ENCODE results near the gene PSMD7. TPM values are rescaled to one million over a fixed set of nuclear protein-coding genes. Genes with fewer than 3 reads are reported as not detected.

PSMD7 gene
- total and polyA plus RNA-seq, 2 of the 13 experiments (the other 11 are each of a cell fraction or from before 2014, with no cell fraction given), result 105 to 224 TPM

DNA sequence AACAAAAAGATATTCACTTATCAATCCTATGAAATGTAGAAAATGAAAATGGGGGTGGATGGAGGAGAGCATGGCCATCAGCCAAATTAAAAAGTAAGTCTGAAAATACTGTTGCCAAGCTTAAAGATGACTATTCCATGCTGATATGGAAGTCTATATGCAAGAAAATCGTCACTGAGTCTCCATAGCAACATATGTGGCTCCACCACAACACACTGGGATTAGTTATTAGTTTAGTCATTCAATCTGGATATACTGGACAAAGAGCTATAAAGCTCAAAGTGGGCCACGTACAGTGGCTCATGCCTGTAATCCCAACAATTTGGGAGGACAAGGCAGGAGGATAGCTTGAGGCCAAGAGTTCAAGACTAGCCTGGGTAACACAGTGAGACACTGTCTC lies 24.7 kb upstream of the PSMD7 start:
- Histone ChIP-seq H3K4me2 (ENCODE audit: low read depth, low read length) (no peak overlapping the region), H3K4me3 (replicated peaks in 1 of 3; ENCODE audit: insufficient read depth in 1 of 3, low read depth in 2 of 3, low read length in 3 of 3) (no peak overlapping the region), H3K4me1 (ENCODE audit: insufficient read depth, low read length) (no peaks in the 10 kb centered on the region), H3K36me3 (replicated peaks in 1 of 2; ENCODE audit: control insufficient read depth in 1 of 2, insufficient read depth in 2 of 2, low read length in 2 of 2) (no peaks in the 10 kb centered on the region), H3K27me3 (ENCODE audit: control insufficient read depth in 1 of 2, insufficient read depth in 2 of 2, low read length in 2 of 2) (peaks cover 0 to 3% of the 10 kb centered on the region in 2 experiments; a peak in 1 of 5 replicates), H3K79me2 (ENCODE audit: insufficient read depth, low read length) (no peaks in the 10 kb centered on the region), H3K9ac (ENCODE audit: insufficient read depth, low read depth, low read length) (no peak overlapping the region), H3K9me3 (ENCODE audit: low read length) (no peaks in the 10 kb centered on the region), H4K20me1 (ENCODE audit: insufficient read depth, low read length) (no peaks in the 10 kb centered on the region), H3K27ac (ENCODE audit: extremely low read length, insufficient read depth, low read length) (no peak overlapping the region), H2AFZ (ENCODE audit: low read length) (no peak overlapping the region)
- in situ Hi-C loops (cut with HindIII; ENCODE audit: extremely low pct_ligation_motif_present, low pct_unique_long_range_greater_than_20kb) (no loop called here), intact Hi-C loops (cut with micrococcal nuclease; ENCODE audit: unreplicated experiment) (no loop called here)
- TF ChIP-seq ZMYM4 (CRISPR knock-in tag; IDR thresholded peaks at IDR 0.05), result no peak
- no peak for TF ChIP-seq KDM6A (CRISPR knock-in tag; IDR thresholded peaks at IDR 0.05; ENCODE audit: low read depth)
- TF ChIP-seq SPEN (CRISPR knock-in tag; IDR thresholded peaks at IDR 0.05; ENCODE audit: low read depth), result no peak
- TF ChIP-seq, protein P1, sequence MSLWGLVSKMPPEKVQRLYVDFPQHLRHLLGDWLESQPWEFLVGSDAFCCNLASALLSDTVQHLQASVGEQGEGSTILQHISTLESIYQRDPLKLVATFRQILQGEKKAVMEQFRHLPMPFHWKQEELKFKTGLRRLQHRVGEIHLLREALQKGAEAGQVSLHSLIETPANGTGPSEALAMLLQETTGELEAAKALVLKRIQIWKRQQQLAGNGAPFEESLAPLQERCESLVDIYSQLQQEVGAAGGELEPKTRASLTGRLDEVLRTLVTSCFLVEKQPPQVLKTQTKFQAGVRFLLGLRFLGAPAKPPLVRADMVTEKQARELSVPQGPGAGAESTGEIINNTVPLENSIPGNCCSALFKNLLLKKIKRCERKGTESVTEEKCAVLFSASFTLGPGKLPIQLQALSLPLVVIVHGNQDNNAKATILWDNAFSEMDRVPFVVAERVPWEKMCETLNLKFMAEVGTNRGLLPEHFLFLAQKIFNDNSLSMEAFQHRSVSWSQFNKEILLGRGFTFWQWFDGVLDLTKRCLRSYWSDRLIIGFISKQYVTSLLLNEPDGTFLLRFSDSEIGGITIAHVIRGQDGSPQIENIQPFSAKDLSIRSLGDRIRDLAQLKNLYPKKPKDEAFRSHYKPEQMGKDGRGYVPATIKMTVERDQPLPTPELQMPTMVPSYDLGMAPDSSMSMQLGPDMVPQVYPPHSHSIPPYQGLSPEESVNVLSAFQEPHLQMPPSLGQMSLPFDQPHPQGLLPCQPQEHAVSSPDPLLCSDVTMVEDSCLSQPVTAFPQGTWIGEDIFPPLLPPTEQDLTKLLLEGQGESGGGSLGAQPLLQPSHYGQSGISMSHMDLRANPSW (CRISPR knock-in tag; IDR thresholded peaks at IDR 0.05; ENCODE audit: borderline replicate concordance), result no peak
- no peak for TF ChIP-seq SUZ12 (IDR thresholded peaks at IDR 0.05; ENCODE audit: low read depth, low read length)
- TF ChIP-seq PRMT3 (CRISPR knock-in tag; IDR thresholded peaks at IDR 0.05; ENCODE audit: borderline replicate concordance, low read depth), result no peak
- no peak for TF ChIP-seq TOE1 (CRISPR knock-in tag; IDR thresholded peaks at IDR 0.05)
- TF ChIP-seq, protein P2, sequence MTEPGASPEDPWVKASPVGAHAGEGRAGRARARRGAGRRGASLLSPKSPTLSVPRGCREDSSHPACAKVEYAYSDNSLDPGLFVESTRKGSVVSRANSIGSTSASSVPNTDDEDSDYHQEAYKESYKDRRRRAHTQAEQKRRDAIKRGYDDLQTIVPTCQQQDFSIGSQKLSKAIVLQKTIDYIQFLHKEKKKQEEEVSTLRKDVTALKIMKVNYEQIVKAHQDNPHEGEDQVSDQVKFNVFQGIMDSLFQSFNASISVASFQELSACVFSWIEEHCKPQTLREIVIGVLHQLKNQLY (CRISPR knock-in tag; IDR thresholded peaks at IDR 0.05), result no peak
- TF ChIP-seq ZNF33A (CRISPR knock-in tag; IDR thresholded peaks at IDR 0.05; ENCODE audit: borderline replicate concordance), result no peak
- TF ChIP-seq, protein P3, sequence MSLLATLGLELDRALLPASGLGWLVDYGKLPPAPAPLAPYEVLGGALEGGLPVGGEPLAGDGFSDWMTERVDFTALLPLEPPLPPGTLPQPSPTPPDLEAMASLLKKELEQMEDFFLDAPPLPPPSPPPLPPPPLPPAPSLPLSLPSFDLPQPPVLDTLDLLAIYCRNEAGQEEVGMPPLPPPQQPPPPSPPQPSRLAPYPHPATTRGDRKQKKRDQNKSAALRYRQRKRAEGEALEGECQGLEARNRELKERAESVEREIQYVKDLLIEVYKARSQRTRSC (CRISPR knock-in tag; IDR thresholded peaks at IDR 0.05; ENCODE audit: low read depth), result no peak
- no peak for TF ChIP-seq ZNF430 (CRISPR knock-in tag; IDR thresholded peaks at IDR 0.05)
- TF ChIP-seq HMGA1 (CRISPR knock-in tag; conservative IDR thresholded peaks at IDR 0.05), result no peak
- TF ChIP-seq TMF1 (CRISPR knock-in tag; IDR thresholded peaks at IDR 0.05; ENCODE audit: low read depth), result no peak
- no peak for TF ChIP-seq IKZF1 (IDR thresholded peaks at IDR 0.05)
- WGBS (ENCODE audit: low lambda C conversion rate), result 6% methylated on average over 2 of the region's 2 CpGs
- FAIRE-seq (no peak), DNase-seq (ENCODE audit: low spot score) (no peak), ATAC-seq (no peak)
- POLR2A ChIA-PET, result no interaction called here
- no TSS peak for BruUV-seq (replicated peaks)
- CTCF ChIA-PET (ENCODE audit: low intra/inter-chr PET ratio, low total read pairs), result no interaction called here

Measured in HepG2 (cell line).